Measurements from ENCODE around the gene FOSL1. TPM values are rescaled to one million over a fixed set of nuclear protein-coding genes. Genes with fewer than 3 reads are reported as not detected.

FOSL1 gene
- total and polyA plus RNA-seq, 2 of the 13 experiments (the other 11 are each of a cell fraction or from before 2014, with no cell fraction given), result 4.0 to 4.1 TPM

DNA sequence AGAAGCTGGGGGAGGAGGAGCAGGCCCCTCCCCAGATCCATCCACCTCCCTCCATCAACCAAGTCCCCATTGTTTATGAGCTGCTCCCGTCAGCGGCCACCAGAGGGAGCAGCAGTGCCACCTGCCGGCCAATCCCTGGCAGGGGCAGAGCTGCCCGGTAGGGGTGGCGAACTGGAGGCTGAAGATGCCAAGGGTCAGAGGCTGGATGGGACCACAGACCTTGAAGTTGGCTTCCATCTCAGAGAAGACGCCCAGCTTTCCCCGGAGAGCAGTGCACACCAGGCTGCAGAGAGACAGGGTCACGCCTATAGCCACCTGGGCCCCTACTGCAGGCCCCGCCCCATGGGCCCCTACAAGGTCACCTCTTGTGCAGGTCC lies 15.5 kb downstream of the FOSL1 start (continued):
- TF ChIP-seq, protein P1, sequence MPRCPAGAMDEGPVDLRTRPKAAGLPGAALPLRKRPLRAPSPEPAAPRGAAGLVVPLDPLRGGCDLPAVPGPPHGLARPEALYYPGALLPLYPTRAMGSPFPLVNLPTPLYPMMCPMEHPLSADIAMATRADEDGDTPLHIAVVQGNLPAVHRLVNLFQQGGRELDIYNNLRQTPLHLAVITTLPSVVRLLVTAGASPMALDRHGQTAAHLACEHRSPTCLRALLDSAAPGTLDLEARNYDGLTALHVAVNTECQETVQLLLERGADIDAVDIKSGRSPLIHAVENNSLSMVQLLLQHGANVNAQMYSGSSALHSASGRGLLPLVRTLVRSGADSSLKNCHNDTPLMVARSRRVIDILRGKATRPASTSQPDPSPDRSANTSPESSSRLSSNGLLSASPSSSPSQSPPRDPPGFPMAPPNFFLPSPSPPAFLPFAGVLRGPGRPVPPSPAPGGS (CRISPR knock-in tag; IDR thresholded peaks at IDR 0.05), result no peak
- TF ChIP-seq ZFP1 (CRISPR knock-in tag; IDR thresholded peaks at IDR 0.05) (no peak), ZNF678 (CRISPR knock-in tag; IDR thresholded peaks at IDR 0.05) (no peak), PPARG (CRISPR knock-in tag; conservative IDR thresholded peaks at IDR 0.05) (no peak; the same call in 1 of the 2 replicates), ZNF816 (CRISPR knock-in tag; IDR thresholded peaks at IDR 0.05; ENCODE audit: borderline replicate concordance) (no peak), ZNF317 (CRISPR knock-in tag; IDR thresholded peaks at IDR 0.05) (no peak), ZNF234 (CRISPR knock-in tag; conservative IDR thresholded peaks at IDR 0.05) (no peak), KDM3A (CRISPR knock-in tag; IDR thresholded peaks at IDR 0.05; ENCODE audit: low read depth) (peak; percentile 73; the same call in 1 of the 2 replicates), ZNF552 (CRISPR knock-in tag; IDR thresholded peaks at IDR 0.05; ENCODE audit: borderline replicate concordance) (no peak), EEA1 (CRISPR knock-in tag; IDR thresholded peaks at IDR 0.05; ENCODE audit: borderline replicate concordance) (no peak), KDM4B (CRISPR knock-in tag; IDR thresholded peaks at IDR 0.05) (peak; percentile 72; the same call in 1 of the 2 replicates), MED13 (CRISPR knock-in tag; IDR thresholded peaks at IDR 0.05) (no peak), KLF9 (CRISPR knock-in tag; IDR thresholded peaks at IDR 0.05; ENCODE audit: low read depth) (no peak), ZKSCAN1 (IDR thresholded peaks at IDR 0.05; ENCODE audit: low read length) (no peak), ZBTB8A (CRISPR knock-in tag; IDR thresholded peaks at IDR 0.05; ENCODE audit: borderline replicate concordance, low read depth) (no peak), NFYC (CRISPR knock-in tag; IDR thresholded peaks at IDR 0.05) (no peak), TOPORS (CRISPR knock-in tag; IDR thresholded peaks at IDR 0.05) (no peak), NFKBIZ (CRISPR knock-in tag; IDR thresholded peaks at IDR 0.05) (no peak), ZBTB7A (CRISPR knock-in tag; IDR thresholded peaks at IDR 0.05) (no peak), ZNF556 (CRISPR knock-in tag; IDR thresholded peaks at IDR 0.05; ENCODE audit: borderline replicate concordance) (no peak), KLF6 (CRISPR knock-in tag; IDR thresholded peaks at IDR 0.05) (no peak), CREB1 (IDR thresholded peaks at IDR 0.05) (no peak), CREB1 (CRISPR knock-in tag; IDR thresholded peaks at IDR 0.05) (no peak), TBX2 (CRISPR knock-in tag; IDR thresholded peaks at IDR 0.05; ENCODE audit: borderline replicate concordance) (peak; percentile 28; the same call in 1 of the 2 replicates), ZNF616 (CRISPR knock-in tag; IDR thresholded peaks at IDR 0.05; ENCODE audit: low read depth) (no peak), ZNF256 (CRISPR knock-in tag; conservative IDR thresholded peaks at IDR 0.05) (no peak), ZNF558 (CRISPR knock-in tag; IDR thresholded peaks at IDR 0.05; ENCODE audit: borderline replicate concordance) (no peak), MBD4 (IDR thresholded peaks at IDR 0.05; ENCODE audit: borderline replicate concordance, low read length) (no peak), YEATS2 (CRISPR knock-in tag; IDR thresholded peaks at IDR 0.05; ENCODE audit: borderline replicate concordance) (no peak), RARG (CRISPR knock-in tag; IDR thresholded peaks at IDR 0.05; ENCODE audit: low read depth) (no peak), CCDC6 (CRISPR knock-in tag; IDR thresholded peaks at IDR 0.05) (no peak)
- TF ChIP-seq, protein P2, sequence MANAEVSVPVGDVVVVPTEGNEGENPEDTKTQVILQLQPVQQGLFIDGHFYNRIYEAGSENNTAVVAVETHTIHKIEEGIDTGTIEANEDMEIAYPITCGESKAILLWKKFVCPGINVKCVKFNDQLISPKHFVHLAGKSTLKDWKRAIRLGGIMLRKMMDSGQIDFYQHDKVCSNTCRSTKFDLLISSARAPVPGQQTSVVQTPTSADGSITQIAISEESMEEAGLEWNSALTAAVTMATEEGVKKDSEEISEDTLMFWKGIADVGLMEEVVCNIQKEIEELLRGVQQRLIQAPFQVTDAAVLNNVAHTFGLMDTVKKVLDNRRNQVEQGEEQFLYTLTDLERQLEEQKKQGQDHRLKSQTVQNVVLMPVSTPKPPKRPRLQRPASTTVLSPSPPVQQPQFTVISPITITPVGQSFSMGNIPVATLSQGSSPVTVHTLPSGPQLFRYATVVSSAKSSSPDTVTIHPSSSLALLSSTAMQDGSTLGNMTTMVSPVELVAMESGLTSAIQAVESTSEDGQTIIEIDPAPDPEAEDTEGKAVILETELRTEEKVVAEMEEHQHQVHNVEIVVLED (CRISPR knock-in tag; IDR thresholded peaks at IDR 0.05; ENCODE audit: borderline replicate concordance), result no peak
- TF ChIP-seq, protein P3, sequence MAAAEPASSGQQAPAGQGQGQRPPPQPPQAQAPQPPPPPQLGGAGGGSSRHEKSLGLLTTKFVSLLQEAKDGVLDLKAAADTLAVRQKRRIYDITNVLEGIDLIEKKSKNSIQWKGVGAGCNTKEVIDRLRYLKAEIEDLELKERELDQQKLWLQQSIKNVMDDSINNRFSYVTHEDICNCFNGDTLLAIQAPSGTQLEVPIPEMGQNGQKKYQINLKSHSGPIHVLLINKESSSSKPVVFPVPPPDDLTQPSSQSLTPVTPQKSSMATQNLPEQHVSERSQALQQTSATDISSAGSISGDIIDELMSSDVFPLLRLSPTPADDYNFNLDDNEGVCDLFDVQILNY (CRISPR knock-in tag; conservative IDR thresholded peaks at IDR 0.05), result no peak
